ENCODE measurements around the gene SMO.

Gene SMO

GRCh38 chr7:129188372-129188891 lies at the start of gene SMO:
Gene SMO (plus strand): TSS chr7:129188633. CDS start chr7:129189152, 519 bp downstream.
- peak in 1 of 2 experiments; percentile 26 for DNase-seq

GRCh38 chr7:129143724-129144094 lies 44.7 kb upstream of the SMO start:
- DNase-seq: no peak

- DNase-seq: peak in 1 of 2 experiments; percentile 65
Observed at GRCh38 chr7:129144095-129144833, 44.2 kb upstream of the SMO start, which contains the start of gene TSPAN33. Gene TSPAN33 (plus strand): TSS chr7:129144707. CDS start chr7:129144981, 274 bp downstream.

- no peak for DNase-seq
Observed at GRCh38 chr7:129144834-129145668, 43.4 kb upstream of the SMO start.

GRCh38 chr7:129146237-129146979 lies 42.0 kb upstream of the SMO start:
- no peak for DNase-seq

GRCh38 chr7:129147731-129148130 lies 40.7 kb upstream of the SMO start:
- DNase-seq: no peak

GRCh38 chr7:129149511-129149910 lies 38.9 kb upstream of the SMO start:
- no peak for DNase-seq

GRCh38 chr7:129150199-129150996 lies 38.0 kb upstream of the SMO start:
- DNase-seq: no peak

GRCh38 chr7:129157651-129158050 lies 30.8 kb upstream of the SMO start:
- DNase-seq: peak in 1 of 2 experiments; percentile 15

- no peak for DNase-seq
Observed at GRCh38 chr7:129159539-129159938, 28.9 kb upstream of the SMO start.

- peak in 1 of 2 experiments; percentile 9 for DNase-seq
Observed at GRCh38 chr7:129160161-129160905, 28.1 kb upstream of the SMO start.

GRCh38 chr7:129161524-129162225 lies 26.8 kb upstream of the SMO start:
- no peak for DNase-seq

GRCh38 chr7:129162732-129163131 lies 25.7 kb upstream of the SMO start:
- DNase-seq: no peak

GRCh38 chr7:129163875-129164544 lies 24.4 kb upstream of the SMO start:
- peak in 1 of 2 experiments; percentile 22 for DNase-seq

GRCh38 chr7:129166745-129167144 lies 21.7 kb upstream of the SMO start:
- no peak for DNase-seq

GRCh38 chr7:129167817-129168216 lies 20.6 kb upstream of the SMO start:
- DNase-seq: no peak

- no peak for DNase-seq
Observed at GRCh38 chr7:129168231-129169021, 20.0 kb upstream of the SMO start.

GRCh38 chr7:129169171-129169671 lies 19.2 kb upstream of the SMO start:
- no peak for DNase-seq
